ACC112 (cell line): ENCODE data around the gene GJB5.

Source experiments
- H2AFZ ChIP-seq: fragments of 200-600 bp; sonication (generic); one replicate; pipeline ENCODE4 v1.6.0; 2017; ENCODE audit warnings: antibody characterized with exemption, low read length; ENCODE audit not compliant: unreplicated experiment
- H3K27ac ChIP-seq: fragments of 200-600 bp; sonication (generic); 2 replicates; pipeline ENCODE4 v1.5.1; 2014; ENCODE audit warnings: low read depth, mild to moderate bottlenecking, antibody characterized with exemption, low read length, moderate library complexity
- H3K27me3 ChIP-seq: fragments of 200-600 bp; sonication (generic); 2 replicates; pipeline ENCODE4 v1.6.1; 2014; ENCODE audit warnings: mild to moderate bottlenecking, antibody characterized with exemption, low read length, moderate library complexity, mixed read lengths; ENCODE audit not compliant: insufficient read depth
- H3K36me3 ChIP-seq: fragments of 200-600 bp; sonication (generic); 2 replicates; pipeline ENCODE4 v1.6.1; 2016; ENCODE audit warnings: mild to moderate bottlenecking, antibody characterized with exemption, low read length, moderate library complexity, mixed read lengths; ENCODE audit not compliant: insufficient read depth
- H3K4me1 ChIP-seq: fragments of 200-600 bp; sonication (generic); one replicate; pipeline ENCODE4 v1.6.1; 2016; ENCODE audit warnings: low read length, mixed read lengths; ENCODE audit not compliant: insufficient read depth, unreplicated experiment, control insufficient read depth
- H3K4me3 ChIP-seq: fragments of 200-600 bp; sonication (generic); 2 replicates; pipeline ENCODE4 v1.5.1; 2014; ENCODE audit warnings: mild to moderate bottlenecking, low read depth, low read length
- H3K79me2 ChIP-seq: fragments of 200-600 bp; sonication (generic); one replicate; pipeline ENCODE4 v1.6.0; 2016; ENCODE audit warnings: low read length; ENCODE audit not compliant: control insufficient read depth, unreplicated experiment, insufficient read depth

Gene GJB5

DNA sequence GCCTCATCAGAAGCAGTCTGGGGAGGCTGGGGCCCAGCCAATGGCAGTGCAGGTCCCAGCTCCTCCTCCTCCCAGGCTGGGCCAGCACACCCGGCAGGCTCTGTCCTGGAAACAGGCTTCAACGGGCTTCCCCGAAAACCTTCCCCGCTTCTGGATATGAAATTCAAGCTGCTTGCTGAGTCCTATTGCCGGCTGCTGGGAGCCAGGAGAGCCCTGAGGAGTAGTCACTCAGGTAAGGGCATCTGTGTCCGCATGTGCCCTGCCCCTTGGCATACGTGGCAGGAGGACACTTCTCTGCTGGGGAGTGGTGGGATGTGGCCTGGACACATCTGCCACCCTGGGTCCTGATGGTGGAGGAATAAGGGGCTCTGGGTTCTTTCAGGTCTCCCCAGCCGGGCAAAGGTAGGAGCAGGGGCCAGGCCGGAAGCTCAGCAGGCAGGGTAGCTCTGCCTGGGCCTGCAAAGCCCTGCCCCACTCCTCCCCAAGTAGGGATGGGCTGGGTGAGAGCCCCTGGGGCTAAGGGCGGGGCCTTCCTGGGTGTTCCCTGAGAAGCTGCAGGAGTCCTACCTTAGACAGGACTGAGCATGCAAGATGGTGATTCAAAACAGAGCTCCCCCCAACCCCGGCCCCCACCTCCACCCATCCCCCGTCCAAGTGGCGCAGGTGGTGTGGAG, at the start of gene GJB5:
TSS of gene GJB5 (plus strand) at position 84 of the 674 bp plus-strand sequence. CDS start 2,284 bp downstream, outside the sequence.
- no peaks in the 10 kb centered on the region for H3K36me3 ChIP-seq

DNA sequence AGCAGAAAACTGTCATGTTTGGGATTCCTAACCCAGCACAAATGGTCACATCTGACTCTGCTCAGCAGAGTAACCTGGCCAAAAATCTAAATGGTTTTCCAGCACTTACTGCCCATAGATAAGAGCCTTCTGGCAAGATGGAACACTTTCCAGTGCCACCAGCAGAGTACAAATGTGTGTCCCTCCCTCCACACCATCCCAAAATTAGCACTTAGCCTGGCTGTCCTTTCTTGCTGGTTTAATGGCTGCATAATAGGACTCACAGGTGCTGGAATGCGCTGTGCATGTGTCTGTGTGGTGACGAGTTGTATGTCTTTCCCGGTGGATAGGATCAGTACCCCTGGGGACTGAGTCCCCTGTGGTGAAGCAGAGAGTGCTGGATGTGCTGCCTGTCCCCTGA, 49.8 kb upstream of the GJB5 start:
- no peaks in the 10 kb centered on the region for H3K79me2 ChIP-seq
- H3K27ac ChIP-seq = no peak overlapping the region
- H2AFZ ChIP-seq = no peak overlapping the region
- no peak overlapping the region for H3K4me3 ChIP-seq
- no peaks in the 10 kb centered on the region for H3K36me3 ChIP-seq
- H3K4me1 ChIP-seq = no peaks in the 10 kb centered on the region
- peaks cover 48% of the 10 kb centered on the region for H3K27me3 ChIP-seq

More for the DNA sequence above, at the start of gene GJB5:
- H3K4me1 ChIP-seq = no peaks in the 10 kb centered on the region
- H3K27me3 ChIP-seq = 0 out of 2 replicates have a peak, but pooled peaks cover 2% of the 10 kb centered on the region
- no peaks in the 10 kb centered on the region for H3K79me2 ChIP-seq
- no peak within 1 kb of the TSS for H3K27ac ChIP-seq
- H3K4me3 ChIP-seq = no peak within 1 kb of the TSS
- H2AFZ ChIP-seq = no peak within 1 kb of the TSS

DNA sequence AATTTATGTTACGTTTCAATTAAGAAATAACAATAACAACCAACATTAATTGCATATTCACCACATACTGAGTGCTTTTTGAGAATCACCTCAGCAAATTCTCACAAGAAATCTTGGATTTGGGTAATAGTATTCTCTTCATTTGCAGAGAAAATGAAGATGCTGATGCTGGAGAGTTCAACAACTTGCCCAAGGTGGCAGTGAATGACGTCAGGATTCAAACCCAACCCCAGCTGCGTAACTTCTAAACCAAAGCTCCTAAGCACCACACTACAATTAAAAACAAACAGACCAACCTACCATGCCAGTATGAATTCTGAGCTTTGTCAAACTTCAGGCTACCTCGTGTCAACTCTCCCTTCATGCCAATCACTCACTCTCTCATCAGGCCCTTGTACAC, 46.7 kb upstream of the GJB5 start:
- Histone ChIP-seq H3K79me2 (no peaks in the 10 kb centered on the region), H3K4me3 (no peak overlapping the region), H2AFZ (no peak overlapping the region), H3K27me3 (peaks cover 38% of the 10 kb centered on the region; the same call in 1 of the 2 replicates), H3K36me3 (no peaks in the 10 kb centered on the region), H3K4me1 (no peaks in the 10 kb centered on the region), H3K27ac (no peak overlapping the region)

DNA sequence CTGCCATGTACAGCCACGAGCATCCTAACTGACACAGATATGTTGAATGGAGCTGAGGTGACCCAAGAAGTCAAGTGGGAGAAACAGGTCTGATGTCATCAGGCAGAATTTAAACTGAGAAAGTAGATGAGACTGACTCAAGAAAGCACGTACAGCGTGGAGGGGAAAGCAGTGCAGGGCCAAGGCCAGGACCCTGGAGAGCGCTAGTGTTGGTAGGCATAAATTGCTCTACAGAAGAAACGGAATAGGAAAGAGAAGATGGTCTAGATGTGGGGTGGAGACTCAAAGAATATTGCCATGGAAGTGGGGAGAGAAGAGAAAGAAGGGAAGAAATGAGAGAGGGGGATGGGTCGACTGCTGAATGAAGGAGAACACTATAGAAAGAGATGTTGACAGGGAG, 45.3 kb upstream of the GJB5 start:
- Histone ChIP-seq H3K4me1 (no peaks in the 10 kb centered on the region), H3K27ac (no peak overlapping the region), H3K36me3 (no peaks in the 10 kb centered on the region), H3K27me3 (peaks cover 26% of the 10 kb centered on the region; the same call in 1 of the 2 replicates), H3K79me2 (no peaks in the 10 kb centered on the region), H2AFZ (no peak overlapping the region), H3K4me3 (no peak overlapping the region)

DNA sequence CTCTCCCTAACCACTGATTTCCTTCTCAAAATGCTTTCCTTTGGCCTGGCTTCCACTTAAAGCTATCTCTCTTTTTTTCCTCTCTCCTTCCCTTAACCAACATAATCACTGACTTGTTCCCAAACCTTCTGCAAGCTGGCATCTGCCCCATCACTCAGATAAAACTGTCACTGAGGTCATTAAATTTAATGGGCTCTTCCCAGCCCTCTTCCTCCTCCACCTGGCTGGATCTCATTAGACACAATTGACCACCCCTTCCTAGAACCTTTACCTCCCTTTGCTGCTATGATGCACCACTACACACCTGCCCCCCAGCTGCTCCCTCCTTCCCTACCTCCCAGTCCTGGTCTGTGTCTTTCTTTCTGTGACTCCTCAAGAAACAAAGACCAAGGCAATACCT, 44.0 kb upstream of the GJB5 start:
- H3K4me1 ChIP-seq = no peaks in the 10 kb centered on the region
- H3K4me3 ChIP-seq = no peak overlapping the region
- no peaks in the 10 kb centered on the region for H3K36me3 ChIP-seq
- no peak overlapping the region for H2AFZ ChIP-seq
- H3K27ac ChIP-seq = no peak overlapping the region
- H3K79me2 ChIP-seq = no peaks in the 10 kb centered on the region
- peaks cover 13% of the 10 kb centered on the region; the same call in 1 of the 2 replicates for H3K27me3 ChIP-seq

DNA sequence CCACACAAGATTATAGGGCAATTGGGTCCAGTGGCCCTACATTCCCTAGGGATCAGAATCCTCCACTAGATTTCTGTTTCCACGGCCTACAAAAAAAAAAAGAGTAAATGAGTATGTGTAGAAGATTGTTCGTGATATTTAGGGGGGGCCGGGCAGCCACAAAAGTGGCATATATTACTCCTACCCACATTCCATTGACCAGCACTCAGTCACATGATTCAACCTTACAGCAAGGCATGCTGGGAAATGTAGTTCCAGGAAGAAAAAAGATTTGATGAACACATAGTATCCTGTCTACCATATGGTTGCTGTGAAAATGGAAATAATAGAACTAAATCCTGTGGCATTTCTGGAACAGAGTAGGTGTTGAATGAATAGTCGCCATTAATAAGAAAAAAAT, 43.4 kb upstream of the GJB5 start:
- no peak overlapping the region for H3K27ac ChIP-seq
- H3K4me3 ChIP-seq = no peak overlapping the region
- H3K36me3 ChIP-seq = no peaks in the 10 kb centered on the region
- H3K79me2 ChIP-seq = no peaks in the 10 kb centered on the region
- H3K4me1 ChIP-seq = no peaks in the 10 kb centered on the region
- H2AFZ ChIP-seq = no peak overlapping the region
- peaks cover 8% of the 10 kb centered on the region; the same call in 1 of the 2 replicates for H3K27me3 ChIP-seq

DNA sequence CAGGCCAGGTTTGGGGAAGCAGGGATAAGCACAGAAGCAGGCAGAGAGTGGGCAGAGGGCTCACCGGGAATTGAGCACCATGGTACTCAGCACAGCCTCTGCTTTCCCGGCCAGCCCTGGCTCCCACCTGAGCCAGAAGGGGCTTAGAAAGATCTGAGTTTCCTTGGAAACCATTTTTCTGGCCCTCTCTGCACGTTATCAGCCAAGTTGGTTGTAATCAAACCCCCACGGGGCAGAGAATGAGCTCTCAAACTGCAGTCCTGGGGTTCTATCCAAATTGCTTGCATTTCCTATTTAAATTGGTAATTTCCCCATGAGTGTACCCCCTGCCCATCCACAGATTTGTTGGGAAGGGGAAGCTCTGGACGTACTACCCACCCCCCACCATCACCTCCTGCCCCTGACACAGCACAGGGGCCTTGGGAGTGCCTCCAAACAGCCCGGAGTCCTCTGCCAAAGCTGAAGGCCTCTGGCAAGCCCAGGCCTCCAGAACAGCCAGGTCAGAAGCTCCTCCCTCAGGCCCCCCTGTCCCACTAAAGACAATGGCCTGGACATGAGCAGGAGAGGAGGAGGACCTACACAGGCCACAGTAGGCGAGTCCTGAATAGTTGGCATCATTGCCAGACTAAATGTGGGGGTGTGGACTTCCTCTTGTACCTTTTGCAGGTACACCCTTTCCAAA, 42.7 kb upstream of the GJB5 start:
- H3K36me3 ChIP-seq = no peaks in the 10 kb centered on the region
- H3K79me2 ChIP-seq = no peaks in the 10 kb centered on the region
- no peak overlapping the region for H2AFZ ChIP-seq
- peaks cover 8% of the 10 kb centered on the region; the same call in 1 of the 2 replicates for H3K27me3 ChIP-seq
- no peak overlapping the region for H3K4me3 ChIP-seq
- H3K4me1 ChIP-seq = no peaks in the 10 kb centered on the region
- H3K27ac ChIP-seq = no peak overlapping the region

DNA sequence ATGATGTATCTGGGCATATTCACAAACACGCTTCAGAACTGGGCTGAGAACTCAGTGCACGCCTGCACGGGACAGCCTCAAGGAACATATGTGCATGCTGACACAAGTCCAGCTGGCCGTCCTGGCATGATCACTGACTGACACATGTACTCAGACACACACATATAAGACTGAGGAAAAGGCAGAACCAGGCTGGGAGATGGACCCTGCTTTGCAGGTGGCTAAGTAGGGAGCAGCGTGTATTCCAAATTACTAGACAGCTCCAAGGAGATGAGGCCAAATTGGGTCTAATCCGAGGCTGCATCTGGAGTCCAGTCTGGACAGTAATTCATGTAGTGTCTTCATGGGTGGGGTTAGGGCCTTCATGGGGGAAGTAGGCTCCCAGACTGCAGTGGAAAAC, 41.4 kb upstream of the GJB5 start:
- H3K79me2 ChIP-seq = no peaks in the 10 kb centered on the region
- no peak overlapping the region for H3K4me3 ChIP-seq

DNA sequence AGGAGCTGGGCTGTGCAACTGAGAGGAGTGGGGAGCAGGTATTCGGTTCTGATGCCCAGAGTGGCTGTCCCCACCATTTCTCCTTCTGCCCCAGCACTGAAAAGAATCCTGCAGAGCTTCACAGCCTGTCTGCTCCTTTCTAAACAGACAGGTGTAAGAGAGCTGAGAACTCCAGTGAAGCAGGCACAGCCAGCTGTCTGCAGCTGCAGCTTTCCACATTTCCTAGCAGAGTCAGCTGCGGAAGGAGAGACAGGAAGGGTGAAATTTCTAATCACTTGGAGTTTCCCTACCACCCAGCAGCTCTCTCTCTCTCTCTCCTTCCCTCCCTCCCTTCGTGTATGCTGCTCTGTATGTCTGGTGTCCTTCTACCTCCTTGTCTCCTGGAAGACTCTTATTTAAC, 40.5 kb upstream of the GJB5 start:
- H3K36me3 ChIP-seq = no peaks in the 10 kb centered on the region

More for the DNA sequence above, 41.4 kb upstream of the GJB5 start:
- no peak overlapping the region for H2AFZ ChIP-seq
- H3K27me3 ChIP-seq = peaks cover 2% of the 10 kb centered on the region; the same call in 1 of the 2 replicates
- H3K36me3 ChIP-seq = no peaks in the 10 kb centered on the region
- no peaks in the 10 kb centered on the region for H3K4me1 ChIP-seq
- H3K27ac ChIP-seq = no peak overlapping the region

DNA sequence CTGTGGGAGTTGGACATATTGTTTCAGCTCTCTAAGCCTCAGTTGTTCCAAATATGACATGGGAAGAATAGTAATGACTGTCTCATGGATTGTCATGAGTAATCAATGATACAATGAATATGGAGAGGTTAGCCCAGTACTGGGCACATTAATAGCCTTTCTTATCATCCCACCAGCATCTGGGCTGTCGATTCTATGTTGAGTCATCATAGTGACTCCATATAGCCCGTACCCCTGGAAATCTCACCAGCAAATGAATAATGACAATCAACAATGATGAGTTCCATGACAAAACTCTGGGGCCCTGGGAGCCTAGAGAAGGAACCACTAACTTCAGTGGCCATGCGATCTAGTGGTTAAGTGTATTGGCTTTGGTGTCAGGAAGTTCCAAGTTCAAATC, 39.7 kb upstream of the GJB5 start:
- H3K4me3 ChIP-seq = no peak overlapping the region
- no peak overlapping the region for H2AFZ ChIP-seq
- no peaks in the 10 kb centered on the region for H3K36me3 ChIP-seq
- no peaks in the 10 kb centered on the region for H3K4me1 ChIP-seq
- H3K27ac ChIP-seq = no peak overlapping the region
- peaks cover 15% of the 10 kb centered on the region; the same call in 1 of the 2 replicates for H3K27me3 ChIP-seq
- H3K79me2 ChIP-seq = no peaks in the 10 kb centered on the region

More for the DNA sequence above, 40.5 kb upstream of the GJB5 start:
- Histone ChIP-seq H3K4me1 (no peaks in the 10 kb centered on the region), H2AFZ (no peak overlapping the region), H3K27ac (no peak overlapping the region), H3K4me3 (no peak overlapping the region), H3K79me2 (no peaks in the 10 kb centered on the region), H3K27me3 (peaks cover 8% of the 10 kb centered on the region; the same call in 1 of the 2 replicates)

DNA sequence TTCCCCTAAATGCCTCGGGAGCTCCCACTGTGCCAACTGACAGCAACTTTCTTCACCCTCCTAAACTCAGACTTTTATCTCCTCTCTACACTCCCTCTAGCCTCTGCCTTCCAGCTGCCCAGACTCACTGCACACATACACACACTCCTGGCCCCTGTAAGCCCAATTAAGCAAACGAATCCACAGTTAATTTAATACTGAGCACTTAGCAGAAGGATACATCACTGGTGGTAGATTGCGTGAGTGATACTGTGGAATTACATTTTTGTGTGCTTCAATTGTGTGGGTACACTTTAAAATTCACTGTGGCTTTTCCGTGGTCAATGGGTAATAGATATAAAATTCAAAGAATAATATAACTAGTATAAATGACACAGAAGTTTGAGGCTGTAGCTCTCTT, 33.6 kb upstream of the GJB5 start:
- Histone ChIP-seq H3K4me1 (no peaks in the 10 kb centered on the region), H3K4me3 (no peak overlapping the region), H3K36me3 (no peaks in the 10 kb centered on the region), H3K27ac (no peak overlapping the region), H3K27me3 (peaks cover 56% of the 10 kb centered on the region), H3K79me2 (no peaks in the 10 kb centered on the region), H2AFZ (no peak overlapping the region)
